Stimulated activated CD4-positive, alpha-beta T cell treated with anti-CD3 and anti-CD28 coated beads, Interleukin-12 subunit alpha, Interleukin-12 subunit beta, amount 100 ng/mL, for 48 hours (primary cell): ENCODE data around the gene ST6GAL1.

Experiments used
- DNase-seq, 3 donors: peaks; one replicate each; pipeline ENCODE4 v3.0.0-alpha.2; 2020; ENCODE audit warnings: low read depth in 2 of 3, low spot score in 1 of 3

ST6GAL1 gene

GRCh38 chr3:186915806-186916796 is 14.2 kb upstream of the ST6GAL1 start:
- no peak for DNase-seq

- DNase-seq: no peak
Measured at GRCh38 chr3:186917512-186918312, 12.6 kb upstream of the ST6GAL1 start.

- no peak for DNase-seq
Measured at GRCh38 chr3:186920301-186920700, 10.0 kb upstream of the ST6GAL1 start.

GRCh38 chr3:186920796-186921195 is 9.5 kb upstream of the ST6GAL1 start:
- no peak for DNase-seq

GRCh38 chr3:186921578-186921977 is 8.7 kb upstream of the ST6GAL1 start:
- DNase-seq: no peak

- no peak for DNase-seq
Measured at GRCh38 chr3:186922224-186922623, 8.1 kb upstream of the ST6GAL1 start.

- no peak for DNase-seq
Measured at GRCh38 chr3:186922790-186923189, 7.5 kb upstream of the ST6GAL1 start.

GRCh38 chr3:186923241-186923640 is 7.1 kb upstream of the ST6GAL1 start:
- DNase-seq: no peak

- DNase-seq: no peak
Measured at GRCh38 chr3:186925826-186926225, 4.5 kb upstream of the ST6GAL1 start.

GRCh38 chr3:186929186-186929585 is 1.1 kb upstream of the ST6GAL1 start:
- no peak for DNase-seq

GRCh38 chr3:186929685-186930084 is 641 bp upstream of the ST6GAL1 start:
- no peak for DNase-seq

- DNase-seq: peak in 2 of 3 donors; percentile 47
Measured at GRCh38 chr3:186930641-186931531, 560 bp downstream of the ST6GAL1 start.

GRCh38 chr3:186931532-186932280 is 1.4 kb downstream of the ST6GAL1 start:
- DNase-seq: peak; percentile 53 to 67 (median 58)

- DNase-seq: peak in 1 of 3 donors; percentile 11
Measured at GRCh38 chr3:186932281-186933181, 2.2 kb downstream of the ST6GAL1 start.

- DNase-seq: no peak
Measured at GRCh38 chr3:186933816-186934215, 3.5 kb downstream of the ST6GAL1 start.

- no peak for DNase-seq
Measured at GRCh38 chr3:186935133-186935532, 4.8 kb downstream of the ST6GAL1 start.

- DNase-seq: no peak
Measured at GRCh38 chr3:186937017-186937875, 6.9 kb downstream of the ST6GAL1 start.

GRCh38 chr3:186938716-186939115 is 8.4 kb downstream of the ST6GAL1 start:
- no peak for DNase-seq
